SK-N-MC (cell line): ENCODE data around the gene TRAF6.

Experiments used
- DNase-seq: peaks from one replicate; pipeline ENCODE4 v3.0.0-alpha.2; 2011; ENCODE audit warnings: low read depth, low spot score
- H3K27ac ChIP-seq: fragments of 200-600 bp; sonication (generic); 2 replicates; pipeline ENCODE4 v1.5.1; 2016; ENCODE audit warnings: mixed run types
- H3K36me3 ChIP-seq: fragments of 200-600 bp; sonication (generic); 2 replicates; pipeline ENCODE4 v1.6.1; 2017; ENCODE audit warnings: antibody characterized with exemption, low read length, mixed read lengths; ENCODE audit not compliant: insufficient read depth
- H3K4me3 ChIP-seq: fragments of 200-600 bp; sonication (generic); 2 replicates; pipeline ENCODE4 v1.5.1; 2016
- H3K9ac ChIP-seq: fragments of 200-600 bp; sonication (generic); 2 replicates; pipeline ENCODE4 v1.8.0; 2017; ENCODE audit warnings: mixed run types, mixed read lengths; ENCODE audit not compliant: insufficient read length
- H3K9me3 ChIP-seq: fragments of 200-600 bp; sonication (generic); 2 replicates; pipeline ENCODE4 v1.6.1; 2017; ENCODE audit warnings: low read depth, mild to moderate bottlenecking, antibody characterized with exemption, low read length, moderate library complexity, mixed read lengths
- EZH2 ChIP-seq: fragments of 200-600 bp; sonication (generic); IDR thresholded peaks from one replicate; pipeline ENCODE4 v1.6.1; 2017; ENCODE audit warnings: antibody characterized with exemption
- FOXP2 ChIP-seq: optimal IDR thresholded peaks from 2 replicates; pipeline ENCODE3; 2011; ENCODE audit warnings: mild to moderate bottlenecking, moderate library complexity; ENCODE audit not compliant: insufficient read depth; ENCODE audit errors: extremely low read length, control extremely low read depth
- POLR2AphosphoS5 ChIP-seq: IDR thresholded peaks from 2 replicates; pipeline ENCODE4 v1.6.1; 2012; ENCODE audit warnings: mild to moderate bottlenecking, low read depth, low read length, borderline replicate concordance

Gene TRAF6

GRCh38 chr11:36458129-36458915, 51.8 kb downstream of the TRAF6 start:
- Histone ChIP-seq H3K36me3 (peaks cover 63% of the 10 kb centered on the region), H3K9ac (no peak overlapping the region), H3K9me3 (no peaks in the 10 kb centered on the region), H3K4me3 (no peak overlapping the region), H3K27ac (no peak overlapping the region)
- TF ChIP-seq POLR2AphosphoS5 (no peak), EZH2 (no peak), FOXP2 (no peak)
- DNase-seq = no peak

- TF ChIP-seq POLR2AphosphoS5 (no peak), FOXP2 (no peak), EZH2 (no peak)
- no peak overlapping the region for H3K9ac ChIP-seq
- H3K27ac ChIP-seq = no peak overlapping the region
- H3K4me3 ChIP-seq = no peak overlapping the region
- H3K9me3 ChIP-seq = no peaks in the 10 kb centered on the region
- H3K36me3 ChIP-seq = peaks cover 68% of the 10 kb centered on the region
- no peak for DNase-seq
These were observed 53.9 kb downstream of the TRAF6 start for GRCh38 chr11:36456156-36456555.

GRCh38 chr11:36455658-36456111, 54.4 kb downstream of the TRAF6 start:
- no peak for DNase-seq
- H3K4me3 ChIP-seq = no peak overlapping the region
- peaks cover 69% of the 10 kb centered on the region for H3K36me3 ChIP-seq
- peak overlapping the region; percentile 36; the same call in 1 of the 2 replicates for H3K27ac ChIP-seq
- no peak for TF ChIP-seq POLR2AphosphoS5
- TF ChIP-seq FOXP2 = no peak
- TF ChIP-seq EZH2 = no peak
- no peaks in the 10 kb centered on the region for H3K9me3 ChIP-seq
- no peak overlapping the region for H3K9ac ChIP-seq

- TF ChIP-seq POLR2AphosphoS5 (no peak), FOXP2 (no peak), EZH2 (no peak)
- H3K27ac ChIP-seq = peak overlapping the region; percentile 36; the same call in 1 of the 2 replicates
- peaks cover 70% of the 10 kb centered on the region for H3K36me3 ChIP-seq
These were observed 55.0 kb downstream of the TRAF6 start for GRCh38 chr11:36454941-36455631.

GRCh38 chr11:36454551-36454940, 55.5 kb downstream of the TRAF6 start:
- H3K9me3 ChIP-seq = no peaks in the 10 kb centered on the region
- H3K27ac ChIP-seq = no peak overlapping the region
- no peak for TF ChIP-seq POLR2AphosphoS5
- no peak for TF ChIP-seq EZH2
- TF ChIP-seq FOXP2 = no peak

More at GRCh38 chr11:36454941-36455631, 55.0 kb downstream of the TRAF6 start:
- no peak for DNase-seq
- Histone ChIP-seq H3K4me3 (no peak overlapping the region), H3K9ac (no peak overlapping the region), H3K9me3 (no peaks in the 10 kb centered on the region)

GRCh38 chr11:36453678-36454077, 56.4 kb downstream of the TRAF6 start:
- TF ChIP-seq EZH2 (no peak), POLR2AphosphoS5 (no peak), FOXP2 (no peak)
- Histone ChIP-seq H3K4me3 (no peak overlapping the region), H3K9ac (no peak overlapping the region), H3K9me3 (no peaks in the 10 kb centered on the region), H3K27ac (no peak overlapping the region), H3K36me3 (peaks cover 84% of the 10 kb centered on the region)
- no peak for DNase-seq

More at GRCh38 chr11:36454551-36454940, 55.5 kb downstream of the TRAF6 start:
- Histone ChIP-seq H3K4me3 (no peak overlapping the region), H3K36me3 (peaks cover 75% of the 10 kb centered on the region), H3K9ac (no peak overlapping the region)
- no peak for DNase-seq

GRCh38 chr11:36452961-36453360, 57.1 kb downstream of the TRAF6 start:
- no peak for DNase-seq
- H3K27ac ChIP-seq = peak overlapping the region; percentile 14; the same call in 1 of the 2 replicates
- peaks cover 91% of the 10 kb centered on the region for H3K36me3 ChIP-seq
- H3K4me3 ChIP-seq = no peak overlapping the region
- H3K9ac ChIP-seq = no peak overlapping the region
- H3K9me3 ChIP-seq = no peaks in the 10 kb centered on the region
- TF ChIP-seq POLR2AphosphoS5 (no peak), EZH2 (no peak), FOXP2 (no peak)

- no peak for TF ChIP-seq EZH2
- no peak for TF ChIP-seq POLR2AphosphoS5
- TF ChIP-seq FOXP2 = no peak
- no peaks in the 10 kb centered on the region for H3K9me3 ChIP-seq
- peaks cover 97% of the 10 kb centered on the region for H3K36me3 ChIP-seq
- no peak overlapping the region for H3K9ac ChIP-seq
- H3K27ac ChIP-seq = peak overlapping the region; percentile 14; the same call in 1 of the 2 replicates
- H3K4me3 ChIP-seq = no peak overlapping the region
- no peak for DNase-seq
These were observed 57.7 kb downstream of the TRAF6 start for GRCh38 chr11:36452236-36452940.
